IMR-90 (cell line): Measurements from ENCODE around the gene IRAG1. TPM values are rescaled to one million over a fixed set of nuclear protein-coding genes. Genes with fewer than 3 reads are reported as not detected.

ENCODE experiments used
- ATAC-seq: fragments of 200-7000 bp; cut with Tn5 transposase; 2 replicates; pipeline ENCODE4 v1.9.1; 2020; ENCODE audit warnings: low read depth, mild to moderate bottlenecking, moderate library complexity
- BruUV-seq: library from RNA; stranded (reverse); fragments of 400-500 nt; replicated peaks from 2 replicates; lab custom pipeline; 2021; lab: Mats Ljungman, UMichigan
- CTCF ChIA-PET: fragments of 300-600 bp; formaldehyde crosslinking; extraction: SDS; loops from one replicate; lab custom pipeline; 2021; ENCODE audit warnings: antibody characterized with exemption; lab: Yijun Ruan, JAX
- POLR2A ChIA-PET: fragments of 300-600 bp; sonication (Branson Sonifier 250); formaldehyde crosslinking; loops from one replicate; lab custom pipeline; 2022; ENCODE audit warnings: antibody characterized with exemption; ENCODE audit not compliant: unreplicated experiment; lab: Charles Lee
- DNase-seq: peaks from one replicate; pipeline ENCODE4 v3.0.0; 2013
- H2AFZ ChIP-seq: replicated peaks from 2 replicates; pipeline ENCODE3; 2013; ENCODE audit warnings: low read length, mild to moderate bottlenecking; ENCODE audit not compliant: poor library complexity
- H2AK5ac ChIP-seq: 2 replicates; pipeline ENCODE4 v1.6.1; 2013; ENCODE audit warnings: low read depth, low read length, inconsistent platforms
- H2AK9ac ChIP-seq: replicated peaks from 2 replicates; pipeline ENCODE3; 2013; ENCODE audit warnings: mild to moderate bottlenecking, low read depth, low read length, moderate library complexity; ENCODE audit not compliant: poor library complexity
- H2BK120ac ChIP-seq: 2 replicates; pipeline ENCODE4 v1.6.1; 2013; ENCODE audit warnings: low read depth, low read length, inconsistent platforms
- H2BK15ac ChIP-seq: 3 replicates; pipeline ENCODE4 v1.6.1; 2013; ENCODE audit warnings: low read depth, low read length, inconsistent platforms
- H2BK20ac ChIP-seq: 2 replicates; pipeline ENCODE4 v1.6.1; 2013; ENCODE audit warnings: low read depth, mild to moderate bottlenecking, inconsistent platforms, low read length, moderate library complexity
- H2BK5ac ChIP-seq: 2 replicates; pipeline ENCODE4 v1.6.1; 2013; ENCODE audit warnings: mild to moderate bottlenecking, low read depth, low read length, inconsistent platforms; ENCODE audit not compliant: poor library complexity, severe bottlenecking
- H3K14ac ChIP-seq: replicated peaks from 2 replicates; pipeline ENCODE4 v1.6.1; 2013; ENCODE audit warnings: low read depth, low read length, inconsistent platforms
- H3K18ac ChIP-seq: 2 replicates; pipeline ENCODE4 v1.6.1; 2013; ENCODE audit warnings: low read depth, low read length, control low read depth
- H3K23ac ChIP-seq: 2 replicates; pipeline ENCODE4 v1.6.1; 2013; ENCODE audit warnings: low read depth, low read length, inconsistent platforms
- H3K27ac ChIP-seq: 2 replicates; pipeline ENCODE4 v1.5.1; 2013; ENCODE audit warnings: mild to moderate bottlenecking, control low read depth, low read length; ENCODE audit not compliant: insufficient read depth
- H3K27me3 ChIP-seq: 2 replicates; pipeline ENCODE4 v1.6.1; 2013; ENCODE audit warnings: low read length; ENCODE audit not compliant: control insufficient read depth, insufficient read depth
- H3K36me3 ChIP-seq: 2 replicates; pipeline ENCODE4 v1.6.1; 2013; ENCODE audit warnings: low read length, mixed read lengths; ENCODE audit not compliant: control insufficient read depth, insufficient read depth
- H3K4ac ChIP-seq: 2 replicates; pipeline ENCODE4 v1.6.1; 2013; ENCODE audit warnings: low read depth, low read length, inconsistent platforms
- H3K4me1 ChIP-seq: 2 replicates; pipeline ENCODE4 v1.6.1; 2013; ENCODE audit warnings: low read length, mixed read lengths; ENCODE audit not compliant: control insufficient read depth, insufficient read depth
- H3K4me2 ChIP-seq: 2 replicates; pipeline ENCODE4 v1.6.1; 2013; ENCODE audit warnings: low read depth, mild to moderate bottlenecking, control low read depth, low read length, moderate library complexity
- H3K4me3 ChIP-seq: 2 replicates; pipeline ENCODE4 v1.5.1; 2013; ENCODE audit warnings: low read depth, mild to moderate bottlenecking, control low read depth, low read length, moderate library complexity; ENCODE audit not compliant: insufficient read depth
- H3K56ac ChIP-seq: 2 replicates; pipeline ENCODE4 v1.6.1; 2013; ENCODE audit warnings: low read length, inconsistent platforms; ENCODE audit not compliant: insufficient read depth; ENCODE audit errors: extremely low read depth
- H3K79me1 ChIP-seq, 2 experiments: 2 replicates each; pipeline ENCODE4 v1.6.1; 2013; ENCODE audit warnings: low read length in 2 of 2, inconsistent platforms in 1 of 2, low read depth in 1 of 2
- H3K9ac ChIP-seq: 2 replicates; pipeline ENCODE4 v1.6.1; 2013; ENCODE audit warnings: low read depth, low read length, control low read depth
- H3K9me1 ChIP-seq: 2 replicates; pipeline ENCODE4 v1.6.1; 2013; ENCODE audit warnings: low read length, inconsistent platforms; ENCODE audit not compliant: insufficient read depth
- H3K9me3 ChIP-seq: 2 replicates; pipeline ENCODE4 v1.6.1; 2013; ENCODE audit warnings: low read length; ENCODE audit not compliant: control insufficient read depth, insufficient read depth
- H4K20me1 ChIP-seq: 2 replicates; pipeline ENCODE4 v1.6.1; 2013; ENCODE audit warnings: low read length, inconsistent platforms; ENCODE audit not compliant: insufficient read depth
- H4K5ac ChIP-seq: 2 replicates; pipeline ENCODE4 v1.6.1; 2013; ENCODE audit warnings: mild to moderate bottlenecking, low read depth, low read length, control low read depth
- H4K8ac ChIP-seq, 2 experiments: 2 replicates each; pipeline ENCODE4 v1.6.1; 2013; ENCODE audit warnings: low read depth in 2 of 2, low read length in 2 of 2, control low read depth in 1 of 2, inconsistent platforms in 1 of 2
- H4K91ac ChIP-seq: 2 replicates; pipeline ENCODE4 v1.6.1; 2013; ENCODE audit warnings: low read depth, low read length, inconsistent platforms; ENCODE audit not compliant: insufficient read depth
- BHLHE40 ChIP-seq: fragments of 150-350 bp; IDR thresholded peaks from 2 replicates; pipeline ENCODE4 v1.6.1; 2016; ENCODE audit warnings: mild to moderate bottlenecking, low read depth, low read length
- CHD1 ChIP-seq: IDR thresholded peaks from 2 replicates; pipeline ENCODE4 v1.6.1; 2012; ENCODE audit warnings: low read depth, low read length, improper control_type of control experiment
- RAD21 ChIP-seq: IDR thresholded peaks from 2 replicates; pipeline ENCODE4 v1.6.1; 2012; ENCODE audit warnings: low read length, improper control_type of control experiment
- RFX5 ChIP-seq: IDR thresholded peaks from 2 replicates; pipeline ENCODE4 v1.8.0; 2012; ENCODE audit warnings: low read depth, mild to moderate bottlenecking, low read length, moderate library complexity
- SMC3 ChIP-seq: fragments of 150-350 bp; IDR thresholded peaks from 2 replicates; pipeline ENCODE4 v1.6.1; 2016; ENCODE audit warnings: low read depth, mild to moderate bottlenecking, antibody characterized with exemption, low read length, moderate library complexity
- dilution Hi-C: fragments of 300-500 bp; cut with HindIII; formaldehyde crosslinking; loops from one replicate; pipeline ENCODE4 v1.14.3; 2018; ENCODE audit warnings: low sequenced_read_pairs; ENCODE audit not compliant: unreplicated experiment
- in situ Hi-C: fragments of 300-500 bp; cut with MboI; formaldehyde crosslinking; loops from 3 replicates; pipeline ENCODE4 v1.14.3; 2019; ENCODE audit warnings: low sequenced_read_pairs, inconsistent platforms, mixed read lengths
- intact Hi-C: fragments of 100-400 bp; cut with micrococcal nuclease; formaldehyde crosslinking; loops from 2 replicates; pipeline ENCODE4 v1.10.0; 2022
- polyA plus RNA-seq, 3 experiments: library from polyadenylated mRNA; depleted of rRNA; stranded (reverse); fragments of >200 nt; gene quantifications; 2 replicates each; pipeline ENCODE4 v1.2.3, GENCODE V29; 2012; ENCODE audit warnings: low replicate concordance in 1 of 3
- total RNA-seq: library from RNA; depleted of rRNA; stranded (reverse); fragments of >200 nt; gene quantifications from 2 replicates; pipeline ENCODE4 v1.2.3, GENCODE V29; 2012
- TF ChIP-seq, protein P1 (sequence below): conservative IDR thresholded peaks from 2 replicates; pipeline ENCODE4 v1.5.1; 2012; ENCODE audit warnings: mild to moderate bottlenecking, low read depth, low read length, improper control_type of control experiment
- TF ChIP-seq, protein P2 (sequence below): fragments of 150-350 bp; IDR thresholded peaks from 2 replicates; pipeline ENCODE4 v1.6.1; 2016; ENCODE audit warnings: low read depth, mild to moderate bottlenecking, low read length, moderate library complexity, borderline replicate concordance
- TF ChIP-seq, protein P3 (sequence below): fragments of 150-350 bp; IDR thresholded peaks from 2 replicates; pipeline ENCODE4 v1.6.1; 2017; ENCODE audit warnings: mild to moderate bottlenecking, antibody characterized with exemption, low read length, low read depth

Gene IRAG1
- total and polyA plus RNA-seq, 2 of the 4 experiments (the other 2 are of a cell fraction) = 19.4 to 25.8 TPM

GRCh38 chr11:10663365-10663764 is 30.2 kb downstream of the IRAG1 start:
- Histone ChIP-seq H3K23ac (peak overlapping the region; percentile 45; the same call in 1 of the 2 replicates), H3K36me3 (peaks cover 18% of the 10 kb centered on the region), H2AK5ac (peak overlapping the region; percentile 75; the same call in 1 of the 2 replicates), H2BK5ac (peak overlapping the region; percentile 14), H3K14ac (0 out of 2 replicates have a peak overlapping the region, but pooled peaks have one; percentile 53), H2BK20ac (peak overlapping the region; percentile 55), H3K27ac (no peak overlapping the region), H3K9ac (no peak overlapping the region), H2BK15ac (peak overlapping the region; percentile 89; the same call in 2 of the 3 replicates), H4K20me1 (0 out of 2 replicates have a peak, but pooled peaks cover 4% of the 10 kb centered on the region), H4K91ac (no peak overlapping the region; the same call in 1 of the 2 replicates), H3K9me3 (no peaks in the 10 kb centered on the region), H2BK120ac (peak overlapping the region; percentile 97; the same call in 1 of the 2 replicates), H2AK9ac (no peak overlapping the region), H3K4me1 (peaks cover 38% of the 10 kb centered on the region), H4K5ac (no peak overlapping the region; the same call in 1 of the 2 replicates), H2AFZ (no peak overlapping the region), H3K4me3 (no peak overlapping the region), H3K18ac (no peak overlapping the region), H4K8ac (peak overlapping the region in 1 of 2 experiments; percentile 55; a peak in 1 of 4 replicates), H3K79me1 (peaks cover 40 to 89% of the 10 kb centered on the region in 2 experiments), H3K4me2 (no peak overlapping the region), H3K4ac (peak overlapping the region; percentile 67), H3K9me1 (peaks cover 59% of the 10 kb centered on the region), H3K27me3 (no peaks in the 10 kb centered on the region), H3K56ac (no peak overlapping the region)
- TF ChIP-seq, protein P1, sequence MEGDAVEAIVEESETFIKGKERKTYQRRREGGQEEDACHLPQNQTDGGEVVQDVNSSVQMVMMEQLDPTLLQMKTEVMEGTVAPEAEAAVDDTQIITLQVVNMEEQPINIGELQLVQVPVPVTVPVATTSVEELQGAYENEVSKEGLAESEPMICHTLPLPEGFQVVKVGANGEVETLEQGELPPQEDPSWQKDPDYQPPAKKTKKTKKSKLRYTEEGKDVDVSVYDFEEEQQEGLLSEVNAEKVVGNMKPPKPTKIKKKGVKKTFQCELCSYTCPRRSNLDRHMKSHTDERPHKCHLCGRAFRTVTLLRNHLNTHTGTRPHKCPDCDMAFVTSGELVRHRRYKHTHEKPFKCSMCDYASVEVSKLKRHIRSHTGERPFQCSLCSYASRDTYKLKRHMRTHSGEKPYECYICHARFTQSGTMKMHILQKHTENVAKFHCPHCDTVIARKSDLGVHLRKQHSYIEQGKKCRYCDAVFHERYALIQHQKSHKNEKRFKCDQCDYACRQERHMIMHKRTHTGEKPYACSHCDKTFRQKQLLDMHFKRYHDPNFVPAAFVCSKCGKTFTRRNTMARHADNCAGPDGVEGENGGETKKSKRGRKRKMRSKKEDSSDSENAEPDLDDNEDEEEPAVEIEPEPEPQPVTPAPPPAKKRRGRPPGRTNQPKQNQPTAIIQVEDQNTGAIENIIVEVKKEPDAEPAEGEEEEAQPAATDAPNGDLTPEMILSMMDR = no peak
- TF ChIP-seq BHLHE40 = no peak
- TF ChIP-seq SMC3 = no peak
- no peak for TF ChIP-seq CHD1
- TF ChIP-seq, protein P2, sequence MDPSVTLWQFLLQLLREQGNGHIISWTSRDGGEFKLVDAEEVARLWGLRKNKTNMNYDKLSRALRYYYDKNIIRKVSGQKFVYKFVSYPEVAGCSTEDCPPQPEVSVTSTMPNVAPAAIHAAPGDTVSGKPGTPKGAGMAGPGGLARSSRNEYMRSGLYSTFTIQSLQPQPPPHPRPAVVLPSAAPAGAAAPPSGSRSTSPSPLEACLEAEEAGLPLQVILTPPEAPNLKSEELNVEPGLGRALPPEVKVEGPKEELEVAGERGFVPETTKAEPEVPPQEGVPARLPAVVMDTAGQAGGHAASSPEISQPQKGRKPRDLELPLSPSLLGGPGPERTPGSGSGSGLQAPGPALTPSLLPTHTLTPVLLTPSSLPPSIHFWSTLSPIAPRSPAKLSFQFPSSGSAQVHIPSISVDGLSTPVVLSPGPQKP = no peak
- TF ChIP-seq, protein P3, sequence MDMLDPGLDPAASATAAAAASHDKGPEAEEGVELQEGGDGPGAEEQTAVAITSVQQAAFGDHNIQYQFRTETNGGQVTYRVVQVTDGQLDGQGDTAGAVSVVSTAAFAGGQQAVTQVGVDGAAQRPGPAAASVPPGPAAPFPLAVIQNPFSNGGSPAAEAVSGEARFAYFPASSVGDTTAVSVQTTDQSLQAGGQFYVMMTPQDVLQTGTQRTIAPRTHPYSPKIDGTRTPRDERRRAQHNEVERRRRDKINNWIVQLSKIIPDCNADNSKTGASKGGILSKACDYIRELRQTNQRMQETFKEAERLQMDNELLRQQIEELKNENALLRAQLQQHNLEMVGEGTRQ = no peak
- no peak for TF ChIP-seq RFX5
- TF ChIP-seq RAD21 = no peak
- in situ Hi-C loops (no loop called here), dilution Hi-C loops (no loop called here), intact Hi-C loops (no loop called here)
- CTCF ChIA-PET = no interaction called here
- POLR2A ChIA-PET = no interaction called here
- ATAC-seq (no peak), DNase-seq (no peak)
- no TSS peak for BruUV-seq
